GM12878 (cell line): Measurements from ENCODE around the gene PRRT3. TPM values are rescaled to one million over a fixed set of nuclear protein-coding genes. Genes with fewer than 3 reads are reported as not detected.
A peak's percentile ranks its signal among the peaks of the same experiment; 100 is the strongest.

Experiments used
- ATAC-seq: fragments of 200-7000 bp; cut with Tn5 transposase; 3 replicates; pipeline ENCODE4 v1.9.1; 2020; ENCODE audit warnings: mild to moderate bottlenecking, moderate library complexity
- Bru-seq: library from RNA; stranded (reverse); fragments of 400-500 nt; gene quantifications from one replicate; lab custom pipeline; 2021; lab: Mats Ljungman, UMichigan
- BruChase-seq, 2 experiments: library from RNA; stranded (reverse); fragments of 400-500 nt; gene quantifications; one replicate each; lab custom pipeline; 2021; lab: Mats Ljungman, UMichigan
- BruUV-seq: library from RNA; stranded (reverse); fragments of 400-500 nt; replicated peaks from 2 replicates; lab custom pipeline; 2021; lab: Mats Ljungman, UMichigan
- CTCF ChIA-PET: fragments of 300-600 bp; sonication (Branson Sonifier 250); formaldehyde crosslinking; extraction: SDS; loops from one replicate; lab custom pipeline; 2021; ENCODE audit warnings: inconsistent platforms; lab: Yijun Ruan, JAX
- POLR2A ChIA-PET: fragments of 350-600 bp; formaldehyde crosslinking; extraction: SDS; loops from one replicate; lab custom pipeline; 2021; ENCODE audit warnings: inconsistent platforms; lab: Charles Lee
- RAD21 ChIA-PET: fragments of 300-600 bp; sonication (Branson Sonifier 250); formaldehyde crosslinking; loops from one replicate; lab custom pipeline; 2023; ENCODE audit warnings: antibody characterized with exemption; ENCODE audit not compliant: unreplicated experiment; lab: Charles Lee
- SMC1A ChIA-PET: fragments of 300-600 bp; sonication (Branson Sonifier 250); formaldehyde crosslinking; loops from one replicate; lab custom pipeline; 2023; ENCODE audit not compliant: unreplicated experiment, uncharacterized antibody; lab: Charles Lee
- DNase-seq: peaks from one replicate; pipeline ENCODE4 v3.0.0-alpha.2; 2011; ENCODE audit warnings: low read depth, low spot score
- FAIRE-seq: peaks from 3 replicates; lab custom pipeline; 2011; peaks lifted over from hg19 to GRCh38; lab: Jason Lieb, UNC
- H2AFZ ChIP-seq: 2 replicates; pipeline ENCODE4 v1.6.0; 2011; ENCODE audit warnings: low read depth, low read length, control low read depth; ENCODE audit not compliant: control insufficient read depth
- H3K27ac ChIP-seq: 2 replicates; pipeline ENCODE4 v1.5.1; 2011; ENCODE audit warnings: control low read depth; ENCODE audit not compliant: control insufficient read depth, insufficient read depth
- H3K27me3 ChIP-seq, 2 experiments: replicated peaks in 1 of 2; 2 replicates each; pipeline versions ENCODE4 v1.6.0 to v1.6.1; 2011; ENCODE audit warnings: low read length in 1 of 2; ENCODE audit not compliant: control insufficient read depth in 2 of 2, insufficient read depth in 2 of 2
- H3K36me3 ChIP-seq, 2 experiments: 2 replicates each; pipeline ENCODE4 v1.5.1; 2011; ENCODE audit warnings: low read length in 1 of 2; ENCODE audit not compliant: control insufficient read depth in 2 of 2, insufficient read depth in 2 of 2
- H3K4me1 ChIP-seq: 2 replicates; pipeline ENCODE4 v1.6.1; 2011; ENCODE audit warnings: mild to moderate bottlenecking, low read length, moderate library complexity, mixed read lengths; ENCODE audit not compliant: control insufficient read depth, insufficient read depth
- H3K4me2 ChIP-seq: 2 replicates; pipeline ENCODE4 v1.6.0; 2011; ENCODE audit warnings: control low read depth; ENCODE audit not compliant: control insufficient read depth, insufficient read depth
- H3K4me3 ChIP-seq: fragments of 200-600 bp; sonication (generic); 2 replicates; pipeline ENCODE4 v1.5.1; 2016
- H3K79me2 ChIP-seq: 2 replicates; pipeline ENCODE4 v1.6.0; 2011; ENCODE audit warnings: low read length; ENCODE audit not compliant: control insufficient read depth, insufficient read depth
- H3K9ac ChIP-seq: 2 replicates; pipeline ENCODE4 v1.8.0; 2011; ENCODE audit warnings: low read length, control low read depth, mixed read lengths; ENCODE audit not compliant: control insufficient read depth, insufficient read depth
- H3K9me3 ChIP-seq: replicated peaks from 3 replicates; pipeline ENCODE4 v1.5.1; 2011; ENCODE audit warnings: mild to moderate bottlenecking, low read length; ENCODE audit not compliant: control insufficient read depth, insufficient read depth
- H4K20me1 ChIP-seq: 2 replicates; pipeline ENCODE4 v1.6.0; 2011; ENCODE audit not compliant: control insufficient read depth, insufficient read depth
- CREM ChIP-seq: IDR thresholded peaks from 2 replicates; pipeline ENCODE4 v1.6.1; 2014; ENCODE audit warnings: antibody characterized with exemption, low read depth
- GATAD2B ChIP-seq: fragments of 450-650 bp; conservative IDR thresholded peaks from 2 replicates; pipeline ENCODE4 v1.6.1; 2017; ENCODE audit warnings: low read depth, mild to moderate bottlenecking, moderate library complexity
- MTA2 ChIP-seq: fragments of 450-650 bp; IDR thresholded peaks from 2 replicates; pipeline ENCODE4 v1.6.1; 2016; ENCODE audit warnings: low read depth, mild to moderate bottlenecking, moderate library complexity
- RUNX3 ChIP-seq: IDR thresholded peaks from 2 replicates; pipeline ENCODE4 v1.6.1; 2012; ENCODE audit warnings: low read length, inconsistent platforms
- SIX5 ChIP-seq: IDR thresholded peaks from 2 replicates; pipeline ENCODE4 v1.6.1; 2011; ENCODE audit warnings: mild to moderate bottlenecking, low read depth, low read length, moderate library complexity; ENCODE audit not compliant: severe bottlenecking
- SMARCA5 ChIP-seq: fragments of 450-650 bp; IDR thresholded peaks from 2 replicates; pipeline ENCODE4 v1.6.1; 2017; ENCODE audit warnings: mild to moderate bottlenecking
- STAT1 ChIP-seq: fragments of 450-650 bp; conservative IDR thresholded peaks from 2 replicates; pipeline ENCODE4 v1.6.1; 2014; ENCODE audit warnings: antibody characterized with exemption, mild to moderate bottlenecking
- WGBS: methylation state at CpG from one replicate; pipeline ENCODE4 v1.1.6; 2016; ENCODE audit warnings: low lambda C conversion rate; ENCODE audit not compliant: insufficient replicate concordance, insufficient coverage; ENCODE audit errors: missing lambda C conversion rate; 5-methylcytosine and 5-hydroxymethylcytosine counted together
- in situ Hi-C: fragments of 300-500 bp; cut with MboI; formaldehyde crosslinking; loops from 9 replicates; pipeline ENCODE4 v1.14.3; 2018; ENCODE audit warnings: mixed read lengths
- intact Hi-C: fragments of 100-400 bp; cut with micrococcal nuclease; formaldehyde crosslinking; loops from one replicate; pipeline ENCODE4 v1.14.2; 2022; ENCODE audit not compliant: unreplicated experiment
- long read RNA-seq, 2 experiments: library from polyadenylated mRNA; unstranded; transcript quantifications; one replicate each; pipeline ENCODE4 v2.0.0, GENCODE V29; 2019 to 2020
- polyA minus RNA-seq, 3 experiments: library from RNA; depleted of rRNA, polyadenylated mRNA; stranded (reverse); fragments of >200 nt; gene quantifications; 2 replicates each; pipeline ENCODE4 v1.2.3, GENCODE V29; 2011
- polyA plus RNA-seq, 11 experiments: library from polyadenylated mRNA; depleted of rRNA in 4 of 11; unstranded in 6 of 11; stranded (reverse) in 5 of 11; fragments of >200 nt; fragmentation: Nextera tagmentation in 4 of 11; fragmentation: Illumina TruSeq in 1 of 11; extraction: Ambion mirVana in 4 of 11; extraction: Trizol in 1 of 11; gene quantifications; 1 replicate in 1 of 11; 2 replicates in 10 of 11; pipeline versions ENCODE4 v1.2.1 to v1.2.3, GENCODE V29; 2011 to 2016; ENCODE audit warnings: inconsistent platforms in 2 of 11, missing spikeins in 2 of 11, low read depth in 1 of 11
- total RNA-seq, 4 experiments: library from RNA; depleted of rRNA in 3 of 4; stranded (reverse); fragments of >200 nt in 3 of 4; fragmentation: Illumina TruSeq in 1 of 4; extraction: Trizol in 1 of 4; gene quantifications; 2 replicates each; pipeline versions ENCODE4 v1.2.1 to v1.2.3, GENCODE V29; 2013 to 2021
- TF ChIP-seq, protein P1 (sequence below): fragments of 450-650 bp; IDR thresholded peaks from 2 replicates; pipeline ENCODE4 v1.6.1; 2016; ENCODE audit warnings: mild to moderate bottlenecking
- TF ChIP-seq, protein P2 (sequence below): fragments of 450-650 bp; conservative IDR thresholded peaks from 2 replicates; pipeline ENCODE4 v1.6.1; 2017; ENCODE audit warnings: mild to moderate bottlenecking, moderate library complexity
- TF ChIP-seq, protein P3 (sequence below): fragments of 450-650 bp; IDR thresholded peaks from 2 replicates; pipeline ENCODE4 v1.6.1; 2014; ENCODE audit warnings: mild to moderate bottlenecking
- TF ChIP-seq, protein P4 (sequence below): fragments of 450-650 bp; IDR thresholded peaks from 2 replicates; pipeline ENCODE4 v1.6.1; 2017; ENCODE audit warnings: mild to moderate bottlenecking

PRRT3 gene
- 42.1 and 56.5 TPM in 2 replicates for total RNA-seq (2013; cell fraction: nucleolus; rRNA removed)
- total RNA-seq (2014; rRNA removed) (4.9 and 5.8 TPM in 2 replicates), total RNA-seq (2014; rRNA removed; fragmentation: Illumina TruSeq; extraction: Trizol) (5.9 and 6.4 TPM in 2 replicates), total RNA-seq (2021) (17.0 and 18.0 TPM in 2 replicates), polyA plus RNA-seq (2011; rRNA removed) (2.5 and 5.8 TPM in 2 replicates), polyA plus RNA-seq (2014; fragmentation: Illumina TruSeq; extraction: Trizol) (3.7 and 8.3 TPM in 2 replicates), polyA plus RNA-seq (2014; fragmentation: Nextera tagmentation; extraction: Ambion mirVana) (1 to 10 TPM in 1 of 2 experiments, under 1 TPM in 1; 0.53 to 1.1 TPM), polyA plus RNA-seq (2014; rRNA removed) (9.9 and 12.3 TPM in 2 replicates), polyA plus RNA-seq (2016; fragmentation: Nextera tagmentation; extraction: Ambion mirVana) (10 to 100 TPM in 1 of 2 experiments, 1 to 10 TPM in 1; 8.6 to 10.0 TPM), polyA minus RNA-seq (2011; rRNA and poly(A)+ RNA removed) (13.5 and 27.2 TPM in 2 replicates), Bru-seq, nascent RNA (percentile 73 among the genes with signal in this experiment), BruChase-seq, experiment 1, labeled RNA remaining after a 6-hour chase (percentile 75 among the genes with signal in this experiment), BruChase-seq, experiment 2, labeled RNA remaining after a 2-hour chase (percentile 68 among the genes with signal in this experiment)
- 3.1 TPM for polyA plus RNA-seq (2011; ENCODE audit: low read depth)
- 7.2 and 8.1 TPM in 2 replicates for polyA plus RNA-seq (2011; cell fraction: cytosol; rRNA removed)
- 14.7 and 14.8 TPM in 2 replicates for polyA plus RNA-seq (2011; cell fraction: nucleus; rRNA removed)
- 6.6 and 7.8 TPM in 2 replicates for polyA plus RNA-seq (2012)
- 4.7 and 5.6 TPM in 2 replicates for polyA minus RNA-seq (2011; cell fraction: cytosol; rRNA and poly(A)+ RNA removed)
- 8.6 and 13.0 TPM in 2 replicates for polyA minus RNA-seq (2011; cell fraction: nucleus; rRNA and poly(A)+ RNA removed)
- long read RNA-seq, experiment 1, partial matches to known transcripts, result 0 of 3 reads
- long read RNA-seq, experiment 1, other reads (novel, unspliced or antisense), result 1 of 3 reads
- long read RNA-seq, experiment 2, partial matches to known transcripts, result 0 of 2 reads
- long read RNA-seq, experiment 2, other reads (novel, unspliced or antisense), result 2 of 2 reads

DNA sequence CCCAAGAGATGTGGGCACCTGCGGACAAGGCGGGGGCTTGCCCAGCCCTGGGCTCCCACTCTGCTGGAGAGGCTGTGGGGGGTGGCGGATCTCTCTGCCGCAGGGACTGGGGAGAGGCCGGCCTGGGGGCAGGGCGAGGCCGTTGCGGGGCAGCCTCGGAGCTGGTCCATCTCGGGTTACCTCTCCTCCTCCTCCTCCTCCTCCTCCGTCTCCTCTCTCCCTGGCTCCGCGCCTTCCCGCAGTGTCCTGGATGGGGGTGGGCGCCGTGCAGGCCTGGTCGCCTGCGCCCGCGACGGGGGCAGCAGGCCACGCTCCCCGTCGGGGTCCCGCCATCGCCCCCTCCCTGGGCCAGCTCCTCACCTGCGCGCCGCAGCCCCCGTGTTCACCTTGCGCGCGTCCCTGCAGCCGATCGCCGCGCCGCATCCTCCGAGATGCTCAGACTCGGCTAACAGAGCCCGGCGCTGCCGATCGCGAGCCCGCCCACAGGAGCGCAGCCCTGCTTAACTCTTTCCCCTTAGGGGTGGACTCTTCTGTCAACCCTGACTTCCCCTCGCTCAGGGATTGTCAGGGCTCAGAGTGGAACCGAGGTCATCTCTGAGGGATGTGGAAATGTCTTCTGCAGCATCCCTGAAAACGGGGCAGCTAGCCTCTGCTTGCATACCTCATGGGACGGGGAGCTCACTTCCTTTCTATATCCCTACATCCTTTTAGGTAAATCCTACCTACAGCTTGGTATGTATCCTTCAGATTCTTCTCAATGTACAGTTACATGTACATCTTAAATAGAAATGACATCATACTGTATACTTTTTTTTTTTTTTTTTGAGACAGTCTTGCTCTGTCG is at the start of gene PRRT3:
Gene PRRT3, minus strand, starts transcription at position 447 of the 844 bp plus-strand sequence. CDS start 2,293 bp downstream, outside the sequence.
- H3K4me1 ChIP-seq, result peaks cover 3% of the 10 kb centered on the region; the same call in 1 of the 2 replicates
- POLR2A ChIA-PET, result interaction anchor here (1.0 to 2.3 kb wide), 7 partner anchors 10 to 240 kb away, joined by 3 to 11 read pairs (median 4); partner anchors contain the start of genes CRELD1, EMC3 and FANCD2
- WGBS, result 2% methylated on average over 40 of the region's 52 CpGs
- peak within 1 kb of the TSS; percentile 96 for H3K4me2 ChIP-seq
- intact Hi-C loops, result loop anchor here (2.0 to 10.0 kb wide), 2 partner anchors 19 to 273 kb away; partner anchors contain the start of gene CRELD1
- no peaks in the 10 kb centered on the region for H3K9me3 ChIP-seq
- H3K27me3 ChIP-seq, result no peaks in the 10 kb centered on the region
- ATAC-seq (peak; percentile 96), DNase-seq (no peak), FAIRE-seq (peak; percentile 83)
- H3K4me3 ChIP-seq, result peak within 1 kb of the TSS; percentile 82
- peak within 1 kb of the TSS; percentile 72 for H3K9ac ChIP-seq
- in situ Hi-C loops, result no loop called here
- H3K79me2 ChIP-seq, result no peaks in the 10 kb centered on the region
- RAD21 ChIA-PET, result interaction anchor here (1.0 to 5.2 kb wide), 3 partner anchors 17 to 36 kb away, joined by 3 to 24 read pairs (median 7); partner anchors contain the start of gene CRELD1
- H3K36me3 ChIP-seq, result peaks cover 0 to 3% of the 10 kb centered on the region in 2 experiments; a peak in 2 of 4 replicates
- H2AFZ ChIP-seq, result peak within 1 kb of the TSS; percentile 92
- peak within 1 kb of the TSS; percentile 69 for H3K27ac ChIP-seq
- no TSS peak for BruUV-seq
- SMC1A ChIA-PET, result interaction anchor here (1.0 to 2.3 kb wide), 3 partner anchors 17 to 72 kb away, joined by 3 to 16 read pairs (median 11); partner anchors contain the start of gene CRELD1
- CTCF ChIA-PET, result interaction anchor here (1.9 to 5.8 kb wide), 2 partner anchors 17 to 19 kb away, joined by 5 to 29 read pairs; partner anchors contain the start of gene CRELD1
- no peaks in the 10 kb centered on the region for H4K20me1 ChIP-seq
- TF ChIP-seq MTA2 (no peak), SIX5 (no peak), STAT1 (peak; percentile 20; the same call in 1 of the 2 replicates), CREM (0 out of 2 replicates have a peak, but pooled peaks have one; percentile 37), RUNX3 (peak; percentile 14), SMARCA5 (peak; percentile 96), GATAD2B (0 out of 2 replicates have a peak, but pooled peaks have one; percentile 72)
- TF ChIP-seq, protein P1, sequence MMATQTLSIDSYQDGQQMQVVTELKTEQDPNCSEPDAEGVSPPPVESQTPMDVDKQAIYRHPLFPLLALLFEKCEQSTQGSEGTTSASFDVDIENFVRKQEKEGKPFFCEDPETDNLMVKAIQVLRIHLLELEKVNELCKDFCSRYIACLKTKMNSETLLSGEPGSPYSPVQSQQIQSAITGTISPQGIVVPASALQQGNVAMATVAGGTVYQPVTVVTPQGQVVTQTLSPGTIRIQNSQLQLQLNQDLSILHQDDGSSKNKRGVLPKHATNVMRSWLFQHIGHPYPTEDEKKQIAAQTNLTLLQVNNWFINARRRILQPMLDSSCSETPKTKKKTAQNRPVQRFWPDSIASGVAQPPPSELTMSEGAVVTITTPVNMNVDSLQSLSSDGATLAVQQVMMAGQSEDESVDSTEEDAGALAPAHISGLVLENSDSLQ, result 0 out of 2 replicates have a peak, but pooled peaks have one; percentile 8
- TF ChIP-seq, protein P2, sequence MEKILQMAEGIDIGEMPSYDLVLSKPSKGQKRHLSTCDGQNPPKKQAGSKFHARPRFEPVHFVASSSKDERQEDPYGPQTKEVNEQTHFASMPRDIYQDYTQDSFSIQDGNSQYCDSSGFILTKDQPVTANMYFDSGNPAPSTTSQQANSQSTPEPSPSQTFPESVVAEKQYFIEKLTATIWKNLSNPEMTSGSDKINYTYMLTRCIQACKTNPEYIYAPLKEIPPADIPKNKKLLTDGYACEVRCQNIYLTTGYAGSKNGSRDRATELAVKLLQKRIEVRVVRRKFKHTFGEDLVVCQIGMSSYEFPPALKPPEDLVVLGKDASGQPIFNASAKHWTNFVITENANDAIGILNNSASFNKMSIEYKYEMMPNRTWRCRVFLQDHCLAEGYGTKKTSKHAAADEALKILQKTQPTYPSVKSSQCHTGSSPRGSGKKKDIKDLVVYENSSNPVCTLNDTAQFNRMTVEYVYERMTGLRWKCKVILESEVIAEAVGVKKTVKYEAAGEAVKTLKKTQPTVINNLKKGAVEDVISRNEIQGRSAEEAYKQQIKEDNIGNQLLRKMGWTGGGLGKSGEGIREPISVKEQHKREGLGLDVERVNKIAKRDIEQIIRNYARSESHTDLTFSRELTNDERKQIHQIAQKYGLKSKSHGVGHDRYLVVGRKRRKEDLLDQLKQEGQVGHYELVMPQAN, result peak; percentile 74; the same call in 1 of the 2 replicates
- TF ChIP-seq, protein P3, sequence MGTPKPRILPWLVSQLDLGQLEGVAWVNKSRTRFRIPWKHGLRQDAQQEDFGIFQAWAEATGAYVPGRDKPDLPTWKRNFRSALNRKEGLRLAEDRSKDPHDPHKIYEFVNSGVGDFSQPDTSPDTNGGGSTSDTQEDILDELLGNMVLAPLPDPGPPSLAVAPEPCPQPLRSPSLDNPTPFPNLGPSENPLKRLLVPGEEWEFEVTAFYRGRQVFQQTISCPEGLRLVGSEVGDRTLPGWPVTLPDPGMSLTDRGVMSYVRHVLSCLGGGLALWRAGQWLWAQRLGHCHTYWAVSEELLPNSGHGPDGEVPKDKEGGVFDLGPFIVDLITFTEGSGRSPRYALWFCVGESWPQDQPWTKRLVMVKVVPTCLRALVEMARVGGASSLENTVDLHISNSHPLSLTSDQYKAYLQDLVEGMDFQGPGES, result no peak
- TF ChIP-seq, protein P4, sequence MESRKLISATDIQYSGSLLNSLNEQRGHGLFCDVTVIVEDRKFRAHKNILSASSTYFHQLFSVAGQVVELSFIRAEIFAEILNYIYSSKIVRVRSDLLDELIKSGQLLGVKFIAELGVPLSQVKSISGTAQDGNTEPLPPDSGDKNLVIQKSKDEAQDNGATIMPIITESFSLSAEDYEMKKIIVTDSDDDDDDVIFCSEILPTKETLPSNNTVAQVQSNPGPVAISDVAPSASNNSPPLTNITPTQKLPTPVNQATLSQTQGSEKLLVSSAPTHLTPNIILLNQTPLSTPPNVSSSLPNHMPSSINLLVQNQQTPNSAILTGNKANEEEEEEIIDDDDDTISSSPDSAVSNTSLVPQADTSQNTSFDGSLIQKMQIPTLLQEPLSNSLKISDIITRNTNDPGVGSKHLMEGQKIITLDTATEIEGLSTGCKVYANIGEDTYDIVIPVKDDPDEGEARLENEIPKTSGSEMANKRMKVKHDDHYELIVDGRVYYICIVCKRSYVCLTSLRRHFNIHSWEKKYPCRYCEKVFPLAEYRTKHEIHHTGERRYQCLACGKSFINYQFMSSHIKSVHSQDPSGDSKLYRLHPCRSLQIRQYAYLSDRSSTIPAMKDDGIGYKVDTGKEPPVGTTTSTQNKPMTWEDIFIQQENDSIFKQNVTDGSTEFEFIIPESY, result no peak
